T1000 (cell line): ENCODE data around the gene OPN1LW.
"Not testable (repeated sequence)": the region's sequence is repeated elsewhere in the genome, so short reads cannot be mapped to it uniquely, and the experiment has no call there.

ENCODE experiments used
- DNase-seq: peaks from one replicate; lab custom pipeline; 2025; ENCODE audit warnings: mixed read lengths; lab: John Stamatoyannopoulos, UW

Gene OPN1LW

GRCh38 chrX:154135458-154136229 lies 8.4 kb upstream of the OPN1LW start:
- no peak for DNase-seq

- no peak for DNase-seq
These were observed 7.3 kb upstream of the OPN1LW start for GRCh38 chrX:154136627-154137161.

- DNase-seq = no peak
These were observed 5.2 kb upstream of the OPN1LW start for GRCh38 chrX:154138857-154139256.

- DNase-seq = no peak
These were observed 3.8 kb upstream of the OPN1LW start for GRCh38 chrX:154140206-154140605.

GRCh38 chrX:154140742-154141141 lies 3.3 kb upstream of the OPN1LW start:
- no peak for DNase-seq

- DNase-seq = no peak
These were observed 1.7 kb upstream of the OPN1LW start for GRCh38 chrX:154142386-154142785.

GRCh38 chrX:154142950-154143745 lies 895 bp upstream of the OPN1LW start:
- DNase-seq = no peak

GRCh38 chrX:154151030-154151429 lies 7.0 kb downstream of the OPN1LW start:
- not testable (repeated sequence) for DNase-seq

GRCh38 chrX:154156221-154156620 lies 12.2 kb downstream of the OPN1LW start:
- DNase-seq = not testable (repeated sequence)

- not testable (repeated sequence) for DNase-seq
These were observed 13.2 kb downstream of the OPN1LW start for GRCh38 chrX:154157207-154157606.

GRCh38 chrX:154159345-154159744 lies 15.3 kb downstream of the OPN1LW start:
- DNase-seq = not testable (repeated sequence)

GRCh38 chrX:154164902-154165301 lies 20.9 kb downstream of the OPN1LW start:
- DNase-seq = not testable (repeated sequence)

- DNase-seq = not testable (repeated sequence)
These were observed 24.3 kb downstream of the OPN1LW start for GRCh38 chrX:154168384-154168783.

- DNase-seq = not testable (repeated sequence)
These were observed 28.5 kb downstream of the OPN1LW start for GRCh38 chrX:154172535-154172943.

GRCh38 chrX:154174356-154174755 lies 30.3 kb downstream of the OPN1LW start:
- DNase-seq = not testable (repeated sequence)

- not testable (repeated sequence) for DNase-seq
These were observed 38.3 kb downstream of the OPN1LW start, which contains the start of gene OPN1MW for GRCh38 chrX:154182296-154182695. Gene OPN1MW (plus strand): TSS chrX:154182596. CDS start chrX:154182678, 82 bp downstream.

- DNase-seq = not testable (repeated sequence)
These were observed 39.8 kb downstream of the OPN1LW start for GRCh38 chrX:154183794-154184193.

GRCh38 chrX:154192846-154193245 lies 48.8 kb downstream of the OPN1LW start:
- not testable (repeated sequence) for DNase-seq

- DNase-seq = not testable (repeated sequence)
These were observed 50.3 kb downstream of the OPN1LW start for GRCh38 chrX:154194316-154194715.

GRCh38 chrX:154196466-154196865 lies 52.4 kb downstream of the OPN1LW start:
- not testable (repeated sequence) for DNase-seq
